Vagina (tissue), 2 donors: ENCODE data around the gene ZEB2.

Experiments
- POLR2A ChIP-seq, 2 donors: fragments of 450-650 bp; IDR thresholded peaks; one replicate each; pipeline ENCODE4 v1.6.1; 2017; ENCODE audit warnings: antibody characterized with exemption in 2 of 2, mild to moderate bottlenecking in 2 of 2, moderate library complexity in 2 of 2
- POLR2AphosphoS5 ChIP-seq, 2 donors: sonication (generic); formaldehyde crosslinking; IDR thresholded peaks; one replicate each; pipeline ENCODE4 v1.9.0; 2017; ENCODE audit warnings: antibody characterized with exemption in 2 of 2, mild to moderate bottlenecking in 2 of 2, low read depth in 1 of 2; ENCODE audit not compliant: insufficient read depth in 1 of 2
- TF ChIP-seq, protein P1 (sequence below), 3 experiments: fragments of 450-650 bp in 2 of 3; fragments of 200-600 bp in 1 of 3; sonication (generic) in 1 of 3; IDR thresholded peaks; one replicate each; pipeline ENCODE4 v1.5.1; 2017 to 2019; ENCODE audit warnings: antibody characterized with exemption in 3 of 3, mild to moderate bottlenecking in 2 of 3, moderate library complexity in 2 of 3

DNA sequence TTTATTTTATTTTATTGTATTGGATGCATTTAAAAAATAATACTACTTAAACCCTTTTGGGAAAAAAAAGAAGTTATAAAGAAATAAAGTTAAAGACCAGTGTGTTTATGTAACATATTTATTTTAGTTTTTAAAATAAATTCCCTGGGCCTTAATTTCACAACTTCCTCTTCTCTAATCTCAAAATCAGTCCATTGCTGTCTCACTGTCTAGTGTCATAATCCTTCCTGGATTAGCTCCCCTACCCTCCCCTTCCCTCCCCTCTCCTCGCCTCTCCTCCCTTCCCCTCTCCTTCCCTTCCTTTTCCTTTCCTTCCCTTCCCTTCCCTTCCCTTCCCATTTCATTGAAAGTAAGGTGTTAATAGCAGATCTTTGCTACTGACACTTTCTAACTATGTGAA is 40.3 kb upstream of the ZEB2 start:
- TF ChIP-seq, protein P1, sequence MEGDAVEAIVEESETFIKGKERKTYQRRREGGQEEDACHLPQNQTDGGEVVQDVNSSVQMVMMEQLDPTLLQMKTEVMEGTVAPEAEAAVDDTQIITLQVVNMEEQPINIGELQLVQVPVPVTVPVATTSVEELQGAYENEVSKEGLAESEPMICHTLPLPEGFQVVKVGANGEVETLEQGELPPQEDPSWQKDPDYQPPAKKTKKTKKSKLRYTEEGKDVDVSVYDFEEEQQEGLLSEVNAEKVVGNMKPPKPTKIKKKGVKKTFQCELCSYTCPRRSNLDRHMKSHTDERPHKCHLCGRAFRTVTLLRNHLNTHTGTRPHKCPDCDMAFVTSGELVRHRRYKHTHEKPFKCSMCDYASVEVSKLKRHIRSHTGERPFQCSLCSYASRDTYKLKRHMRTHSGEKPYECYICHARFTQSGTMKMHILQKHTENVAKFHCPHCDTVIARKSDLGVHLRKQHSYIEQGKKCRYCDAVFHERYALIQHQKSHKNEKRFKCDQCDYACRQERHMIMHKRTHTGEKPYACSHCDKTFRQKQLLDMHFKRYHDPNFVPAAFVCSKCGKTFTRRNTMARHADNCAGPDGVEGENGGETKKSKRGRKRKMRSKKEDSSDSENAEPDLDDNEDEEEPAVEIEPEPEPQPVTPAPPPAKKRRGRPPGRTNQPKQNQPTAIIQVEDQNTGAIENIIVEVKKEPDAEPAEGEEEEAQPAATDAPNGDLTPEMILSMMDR (IDR thresholded peaks at IDR 0.05): no peak
- TF ChIP-seq POLR2A (IDR thresholded peaks at IDR 0.05) (no peak), POLR2AphosphoS5 (IDR thresholded peaks at IDR 0.05; ENCODE audit: insufficient read depth in 1 of 2, low read depth in 1 of 2) (no peak)
